ENCODE results near the gene RBBP7.

RBBP7 gene
- total RNA-seq, result 122 reads per million, percentile 86 among the genes with 10 or more reads in this experiment

DNA sequence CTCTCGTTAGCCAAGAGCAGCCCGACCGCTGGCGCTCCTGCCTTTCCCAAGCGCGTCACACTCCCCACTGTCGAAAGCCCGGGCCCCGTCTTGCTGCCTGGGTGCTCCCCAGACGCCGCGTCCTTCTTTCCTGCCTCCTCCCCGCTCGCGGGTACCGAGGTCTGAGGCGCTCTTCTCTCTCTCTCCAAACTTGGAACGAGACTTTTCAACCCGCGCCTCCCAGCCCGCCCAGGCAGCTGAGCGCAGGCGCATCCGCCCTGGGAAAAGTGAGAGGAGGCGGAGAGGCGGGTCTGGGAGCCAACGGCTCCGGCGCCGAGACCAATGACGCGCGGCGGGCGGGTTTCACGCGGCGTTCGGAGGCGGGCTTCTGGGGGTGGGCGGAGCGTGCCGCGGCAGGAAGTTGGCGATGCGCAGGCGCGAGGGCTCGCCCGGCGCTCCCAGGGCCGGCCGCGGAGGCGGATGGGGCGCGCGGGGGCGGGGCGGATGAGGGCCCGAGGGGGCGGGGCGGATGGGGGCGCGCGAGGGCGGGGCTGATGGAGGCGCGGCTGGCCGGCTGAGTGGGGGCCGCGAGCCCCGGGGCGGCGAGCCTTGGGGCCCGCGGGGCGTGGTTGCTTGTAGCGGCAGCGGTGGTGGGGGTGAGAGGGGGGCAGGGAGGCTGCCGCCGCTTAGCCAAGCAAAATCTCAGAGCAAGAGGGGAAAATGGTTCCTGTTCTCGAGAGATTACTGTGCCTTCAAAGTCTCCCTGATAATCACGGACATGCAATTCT lies at the start of gene RBBP7:
TSS of gene RBBP7 (minus strand) at position 268 of the 767 bp plus-strand sequence. CDS start 309 bp downstream, outside the sequence.
- peak; percentile 93 for DNase-seq

DNA sequence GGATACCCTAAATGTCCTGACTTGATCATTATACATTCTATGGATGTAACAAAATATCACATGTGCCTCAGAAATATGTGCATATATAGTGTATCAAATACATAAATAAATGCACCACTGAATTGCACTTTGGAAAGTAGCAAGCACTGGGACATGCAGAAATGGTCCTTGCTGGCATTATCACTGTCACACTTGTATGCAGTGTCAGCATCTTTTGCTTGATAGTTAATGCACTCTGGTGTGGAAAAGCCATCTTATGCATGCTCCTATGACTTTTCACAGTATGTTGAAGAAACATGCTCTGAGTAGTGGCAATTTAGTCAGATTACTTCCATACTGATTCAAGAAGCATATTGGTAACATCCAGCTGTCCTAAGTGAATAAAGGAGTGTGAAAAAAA lies 48.8 kb upstream of the RBBP7 start:
- no peak for DNase-seq

DNA sequence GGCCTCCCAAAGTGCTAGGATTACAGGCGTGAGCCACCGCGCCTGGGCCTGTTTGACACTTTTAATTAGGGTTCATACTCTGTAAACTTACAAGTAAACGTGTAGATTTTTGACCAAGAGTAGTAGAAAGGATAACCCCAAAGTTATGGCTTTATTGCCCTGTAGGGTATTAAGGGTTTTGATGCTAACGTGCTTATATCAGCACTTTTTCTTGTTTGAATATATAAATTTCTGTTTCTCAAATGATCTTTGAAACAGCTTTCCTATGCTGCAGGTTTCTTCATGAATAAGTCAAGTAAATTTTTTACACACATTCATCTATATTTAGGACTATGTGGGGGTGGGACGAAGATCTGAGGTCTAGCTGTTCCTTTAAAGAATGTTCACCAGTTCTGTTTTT lies 47.0 kb upstream of the RBBP7 start:
- DNase-seq, result no peak

DNA sequence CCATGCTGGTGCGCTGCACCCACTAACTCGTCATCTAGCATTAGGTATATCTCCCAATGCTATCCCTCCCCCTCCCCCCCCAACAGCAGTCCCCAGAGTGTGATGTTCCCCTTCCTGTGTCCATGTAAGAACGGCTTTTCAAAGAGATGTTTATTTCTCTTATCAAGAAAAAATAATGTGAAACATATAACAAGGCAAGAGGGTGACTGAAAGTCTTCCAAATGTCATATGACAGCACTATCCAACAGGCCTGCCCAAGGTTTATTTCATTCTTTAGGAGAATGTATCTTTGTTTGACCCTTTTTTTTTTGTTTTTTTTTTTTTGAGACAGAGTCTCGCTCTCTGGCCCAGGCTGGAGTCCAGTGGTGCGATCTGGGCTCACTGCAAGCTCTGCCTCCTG lies 46.4 kb upstream of the RBBP7 start:
- no peak for DNase-seq

DNA sequence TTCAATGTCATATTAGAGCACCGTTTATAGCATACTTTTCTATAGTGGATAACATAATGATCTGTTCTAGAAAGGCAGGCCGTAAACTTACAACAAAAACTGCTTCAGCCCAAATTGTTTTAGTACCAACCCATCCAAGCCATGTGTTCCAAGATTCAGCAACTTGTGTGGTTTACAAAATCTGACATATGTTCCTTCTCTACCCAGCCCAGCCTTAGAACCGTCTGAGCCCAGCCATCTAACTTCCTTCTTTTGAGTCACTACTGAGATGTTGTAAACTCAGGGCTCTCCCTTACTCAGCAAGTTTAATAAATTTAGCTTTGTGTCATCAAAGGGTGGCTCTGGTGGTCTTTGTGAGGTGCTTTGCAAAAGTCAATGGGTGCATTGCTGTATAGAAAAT lies 43.9 kb upstream of the RBBP7 start:
- no peak for DNase-seq

DNA sequence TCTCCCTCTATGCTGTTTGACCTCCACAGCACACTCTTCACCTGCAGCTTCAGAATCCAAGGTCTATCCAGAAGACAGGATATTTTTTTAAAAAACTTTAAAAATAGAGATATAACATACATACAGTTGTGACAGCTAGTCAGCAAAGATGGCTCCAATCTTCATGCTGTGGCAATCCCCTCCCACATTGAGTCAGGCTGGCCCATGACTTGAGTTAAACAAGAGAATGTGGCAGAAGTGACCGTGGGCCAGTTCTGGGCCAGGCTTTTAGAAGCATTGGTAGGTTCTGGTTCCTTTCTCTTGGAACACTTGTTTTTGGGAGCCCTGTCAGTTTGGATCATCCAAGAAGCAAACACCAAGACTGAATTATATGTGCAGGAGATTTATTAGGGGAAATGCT lies 40.2 kb upstream of the RBBP7 start:
- DNase-seq, result no peak

DNA sequence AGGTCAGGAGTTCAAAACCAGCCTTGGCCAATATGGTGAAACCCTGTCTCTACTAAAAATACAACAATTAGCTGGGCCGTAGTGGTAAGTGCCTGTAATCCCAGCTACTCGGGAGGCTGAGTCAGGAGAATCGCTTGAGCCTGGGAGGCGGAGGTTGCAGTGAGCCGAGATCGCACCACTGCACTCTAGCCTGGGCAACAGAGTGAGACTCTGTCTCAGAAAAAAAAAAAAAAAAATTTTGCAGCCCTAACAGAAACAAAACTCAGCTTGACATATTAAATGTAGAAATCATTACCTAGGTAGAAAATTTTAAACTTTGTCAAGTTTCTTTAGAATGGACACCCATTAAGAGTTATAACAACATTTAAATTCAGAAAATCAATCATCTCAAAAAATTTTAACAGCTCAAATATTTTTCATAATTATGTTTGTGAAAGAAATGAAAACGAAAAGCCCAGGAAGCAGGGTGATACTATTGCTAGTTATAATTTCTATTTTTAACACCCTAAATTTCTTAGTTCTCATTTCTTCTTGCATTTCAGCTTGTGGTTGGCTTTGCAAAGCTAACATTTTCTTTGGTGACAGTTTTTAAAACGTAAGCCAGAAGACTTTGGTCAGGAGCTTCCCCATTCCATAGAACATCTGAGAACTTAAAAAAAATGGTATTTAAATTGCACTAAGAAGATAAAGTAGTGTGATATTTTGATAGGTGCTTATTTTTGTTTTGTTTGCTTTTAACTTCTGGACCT lies 33.3 kb upstream of the RBBP7 start:
- no peak for DNase-seq

DNA sequence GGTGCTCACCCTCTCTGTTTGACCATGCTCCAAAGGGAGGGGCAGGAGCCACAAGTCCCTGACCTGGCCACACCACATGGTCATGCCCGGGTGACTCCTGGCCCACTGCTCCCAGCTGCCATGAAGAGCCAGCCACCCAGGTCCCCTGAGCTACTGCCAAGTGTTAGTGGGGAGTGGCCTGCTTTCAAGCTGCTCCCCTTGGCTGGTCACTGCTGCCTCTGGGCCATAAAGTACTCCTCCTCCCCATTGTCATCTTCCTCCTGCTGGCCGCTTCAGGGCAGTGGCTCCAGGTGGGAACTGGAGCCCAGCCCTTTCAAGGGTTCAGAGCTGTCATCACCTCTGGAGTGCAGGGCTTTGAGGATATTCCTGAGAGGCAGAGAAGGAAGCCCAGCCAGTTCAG lies 27.3 kb upstream of the RBBP7 start:
- DNase-seq, result no peak

DNA sequence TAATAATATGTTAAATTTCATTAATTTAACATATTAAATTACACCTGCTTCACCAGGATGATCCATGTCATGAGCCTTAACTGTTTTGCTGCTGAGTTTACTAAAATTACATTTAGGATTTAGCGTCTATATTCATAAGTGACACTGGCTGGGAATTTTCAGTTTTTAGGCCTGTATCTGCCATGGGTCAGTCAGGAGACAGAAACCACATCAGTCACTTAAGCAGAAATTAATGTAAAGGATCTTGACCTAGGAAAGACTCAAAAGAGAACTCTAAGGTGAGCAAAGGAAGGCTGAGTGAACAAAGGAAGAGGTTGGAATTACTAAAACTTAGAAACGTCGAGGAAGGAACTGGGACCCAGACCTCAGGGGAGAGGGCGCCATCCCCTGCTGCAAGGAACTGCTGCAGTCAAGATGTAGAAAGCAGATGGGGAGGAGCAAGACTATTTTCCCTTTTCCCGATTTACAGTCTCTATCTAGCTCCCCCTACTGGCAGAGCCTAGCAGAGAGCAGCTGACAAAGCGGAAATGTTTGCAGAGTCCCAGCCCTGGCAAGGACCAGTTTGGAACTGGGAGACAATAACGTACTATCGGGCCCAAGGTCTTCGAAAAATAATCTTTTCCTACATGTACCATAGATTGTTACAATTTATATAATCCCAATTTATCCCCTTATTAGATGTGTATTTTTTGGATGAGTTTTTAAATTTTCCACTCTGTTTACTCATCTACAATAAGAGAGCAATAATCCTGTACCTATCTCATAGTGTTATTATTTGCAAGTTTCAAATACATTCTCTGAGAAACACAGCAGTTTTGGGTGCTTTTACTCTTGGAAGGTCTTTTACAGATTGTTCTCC lies 22.6 kb upstream of the RBBP7 start:
- DNase-seq, result peak; percentile 47

DNA sequence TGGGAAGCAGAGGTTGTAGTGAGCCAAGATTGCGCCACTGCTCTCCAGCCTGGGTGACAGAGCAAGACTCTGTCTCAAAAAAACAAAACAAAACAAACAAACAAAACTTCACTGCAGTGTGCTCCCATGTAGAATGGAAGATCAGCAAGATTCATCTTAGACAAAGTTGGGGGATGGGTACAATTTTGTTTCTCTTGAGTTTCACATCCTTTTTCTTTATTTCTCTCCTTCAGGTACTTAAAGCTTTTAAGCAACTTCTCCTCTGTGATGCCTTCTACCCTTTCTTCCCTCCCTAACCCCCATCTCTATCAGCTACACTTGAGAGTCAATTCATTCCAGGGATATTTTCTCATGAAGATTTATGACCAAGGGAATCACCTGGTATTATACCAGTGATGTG lies 15.5 kb upstream of the RBBP7 start:
- DNase-seq, result no peak

DNA sequence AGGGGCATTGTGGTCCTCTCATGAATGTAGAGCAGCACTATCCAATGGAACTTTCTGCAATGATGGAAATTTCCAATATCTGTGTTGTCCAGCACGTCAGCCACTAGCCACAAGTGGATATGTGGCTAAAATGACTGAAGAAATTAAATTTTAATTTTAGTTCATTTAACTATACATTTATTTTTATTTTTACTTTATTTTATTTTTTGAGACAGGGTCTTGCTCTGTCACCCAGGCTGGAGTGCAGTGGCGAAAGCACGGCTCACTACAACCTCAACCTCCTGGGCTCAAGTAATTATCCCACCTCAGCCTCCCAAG lies 13.3 kb upstream of the RBBP7 start:
- no peak for DNase-seq

DNA sequence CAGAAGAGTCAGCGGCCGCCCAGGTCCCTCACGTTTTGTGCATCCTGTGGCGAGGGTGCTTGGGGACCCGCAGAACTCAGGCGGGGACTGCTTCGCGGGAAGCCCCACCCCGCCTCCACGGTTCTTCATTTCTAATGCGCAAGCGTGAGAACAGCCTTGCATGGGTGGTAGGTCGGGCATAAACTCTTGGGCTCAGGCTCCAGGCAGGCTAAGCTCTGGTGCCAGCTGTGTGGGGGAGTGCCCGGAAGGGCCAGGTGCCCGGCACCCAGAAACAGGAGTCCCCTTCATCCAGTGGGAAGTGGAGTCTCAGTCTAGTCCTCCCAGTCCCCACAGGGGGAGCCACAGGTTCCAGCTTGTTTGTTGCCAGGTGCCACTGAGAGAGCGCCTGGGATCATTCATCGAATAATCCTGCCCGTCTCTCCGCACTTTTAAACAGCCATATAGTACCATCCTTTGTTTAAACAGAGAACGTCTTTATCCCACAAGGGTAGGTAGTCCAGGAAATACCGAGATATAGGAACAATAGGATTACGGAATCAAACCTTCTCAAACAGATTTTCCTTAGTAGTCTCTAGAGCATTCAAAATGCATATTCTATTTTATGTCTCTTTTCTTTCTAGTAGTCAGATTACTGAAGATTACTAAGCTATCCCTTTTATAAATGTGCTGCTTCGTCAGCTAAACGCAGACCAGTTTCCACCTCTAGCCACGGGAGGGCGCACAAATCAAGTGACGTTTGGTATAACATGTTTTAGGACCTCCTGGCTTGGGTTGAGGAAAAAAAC lies 12.7 kb upstream of the RBBP7 start:
- peak; percentile 60 for DNase-seq

DNA sequence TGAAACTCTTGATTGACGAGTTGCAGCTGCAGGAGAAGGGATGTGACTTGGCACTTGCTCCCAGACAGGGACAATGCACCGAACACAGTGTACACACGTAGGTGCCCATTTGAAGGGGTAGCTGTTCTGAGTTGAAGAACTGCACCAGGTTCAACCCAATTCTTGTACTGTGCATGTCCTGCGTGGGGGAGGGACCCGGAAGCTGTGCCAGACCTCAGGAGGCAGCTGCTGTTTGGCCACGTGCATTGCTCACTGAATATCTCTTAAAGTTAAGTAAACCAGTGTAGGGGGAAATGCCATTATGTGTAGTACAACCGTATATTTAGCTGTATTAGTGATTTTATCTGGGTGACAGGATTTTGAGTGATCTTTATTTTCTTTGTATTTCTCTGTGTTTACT lies 12.0 kb upstream of the RBBP7 start:
- no peak for DNase-seq

DNA sequence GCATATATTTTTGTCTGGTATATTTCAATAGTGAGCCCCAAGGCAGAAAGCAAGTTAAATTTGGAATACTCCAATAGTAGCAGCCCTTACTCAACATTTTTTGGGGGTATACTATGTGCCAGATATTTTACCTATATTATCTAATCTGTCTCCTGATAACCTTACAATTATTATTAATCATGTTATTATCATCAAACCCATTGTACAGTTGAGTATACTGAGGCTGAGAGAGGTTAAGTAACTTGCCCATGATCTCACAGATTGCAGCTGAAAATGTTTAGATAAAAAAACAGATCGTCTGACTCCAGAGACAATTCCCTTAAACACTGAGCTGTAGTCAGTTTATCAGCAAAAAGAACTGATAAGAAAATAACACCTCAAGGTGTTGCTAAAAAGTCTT lies 6.5 kb upstream of the RBBP7 start:
- no peak for DNase-seq

DNA sequence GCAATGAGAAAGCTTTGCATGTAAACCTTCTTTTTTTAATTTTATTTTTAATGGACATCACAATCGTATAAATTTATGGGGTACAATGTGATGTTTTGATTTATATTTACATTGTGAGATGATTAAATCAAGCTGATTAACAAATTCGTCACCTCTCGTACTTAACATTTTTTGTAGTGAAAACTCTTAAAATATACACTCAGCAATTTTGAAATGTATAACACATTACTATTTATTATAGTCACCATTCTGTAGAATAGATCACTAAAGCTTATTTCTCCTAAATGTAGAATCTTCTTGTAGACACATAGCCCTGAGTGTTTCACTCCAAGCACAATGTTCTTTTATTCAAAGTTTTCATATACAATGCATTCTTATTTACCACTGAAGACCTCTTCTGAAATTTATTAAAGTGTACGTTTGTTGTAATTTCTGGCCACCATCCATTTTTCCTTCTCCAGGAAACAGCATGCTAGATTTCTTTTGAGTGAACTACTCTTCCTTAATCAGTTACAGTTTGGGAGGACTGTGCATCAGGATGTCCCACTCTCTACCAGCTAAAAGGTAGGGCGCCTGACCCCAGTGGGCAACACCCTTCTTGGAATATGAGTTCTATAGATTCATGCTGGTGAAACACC lies 4.4 kb upstream of the RBBP7 start:
- DNase-seq, result no peak

DNA sequence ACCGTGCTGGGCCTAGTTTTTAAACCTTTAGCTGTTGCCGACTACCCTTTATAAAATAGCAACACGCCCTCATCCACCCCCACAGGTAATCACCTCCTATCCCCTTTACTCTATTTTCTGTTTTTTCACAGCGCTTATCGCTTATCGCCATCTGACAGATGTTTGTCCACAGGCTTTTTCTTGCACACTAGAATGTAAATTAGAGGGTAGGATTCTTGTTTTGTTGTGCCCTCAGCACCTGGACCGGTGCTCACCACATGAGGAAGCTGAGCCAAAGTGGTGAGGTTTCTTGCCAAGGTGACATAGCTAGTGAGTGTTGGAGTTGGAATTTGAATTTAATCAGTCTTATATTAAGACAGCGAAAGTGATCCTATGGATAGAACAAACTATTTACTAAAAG lies 2.9 kb upstream of the RBBP7 start:
- no peak for DNase-seq

DNA sequence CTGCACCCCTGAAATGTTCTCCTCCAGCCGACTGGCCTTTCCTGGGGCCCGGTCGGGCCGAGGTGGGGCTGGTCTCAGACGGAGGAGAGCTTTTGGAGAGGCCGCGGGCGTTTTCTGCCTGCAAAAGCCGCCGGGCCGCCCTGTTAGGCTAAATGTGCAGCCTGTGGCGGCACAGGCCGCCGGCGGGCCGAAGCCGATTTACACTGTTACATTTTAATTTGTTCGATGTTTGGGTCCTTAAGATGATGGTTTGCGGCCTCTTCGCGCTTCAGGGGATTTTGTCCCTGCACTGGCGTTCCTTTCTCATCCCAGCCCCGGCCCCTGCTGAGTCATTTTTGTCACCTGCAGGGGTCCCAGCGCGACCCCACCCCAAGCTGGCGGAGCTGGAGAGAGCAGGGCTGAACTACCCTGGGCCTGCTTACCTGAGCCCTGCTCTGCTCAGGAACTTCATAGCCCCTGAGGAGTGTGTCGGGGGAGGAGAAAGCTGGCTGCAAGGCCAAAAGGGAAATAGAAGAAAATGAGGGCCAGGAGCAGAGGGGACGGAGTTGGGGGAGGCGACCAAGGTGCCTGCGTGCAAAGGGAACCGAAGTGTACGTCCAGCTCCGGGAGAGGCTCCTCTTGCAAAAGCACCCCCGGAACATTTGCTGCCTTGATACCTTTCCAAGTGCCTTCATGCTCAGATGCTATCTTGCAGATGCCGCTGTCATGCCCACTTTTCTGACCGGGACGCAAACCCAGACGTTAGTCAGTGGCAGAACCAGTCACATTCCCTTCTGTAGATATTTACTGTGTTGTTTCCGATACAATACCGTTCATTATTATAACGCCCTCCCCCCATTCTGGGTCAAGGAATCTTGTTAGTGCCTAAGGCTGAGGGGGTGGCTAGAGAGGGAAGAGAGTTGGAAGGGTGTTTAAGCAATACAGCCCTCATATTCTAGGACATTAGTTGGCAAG lies 977 bp upstream of the RBBP7 start:
- DNase-seq, result no peak

DNA sequence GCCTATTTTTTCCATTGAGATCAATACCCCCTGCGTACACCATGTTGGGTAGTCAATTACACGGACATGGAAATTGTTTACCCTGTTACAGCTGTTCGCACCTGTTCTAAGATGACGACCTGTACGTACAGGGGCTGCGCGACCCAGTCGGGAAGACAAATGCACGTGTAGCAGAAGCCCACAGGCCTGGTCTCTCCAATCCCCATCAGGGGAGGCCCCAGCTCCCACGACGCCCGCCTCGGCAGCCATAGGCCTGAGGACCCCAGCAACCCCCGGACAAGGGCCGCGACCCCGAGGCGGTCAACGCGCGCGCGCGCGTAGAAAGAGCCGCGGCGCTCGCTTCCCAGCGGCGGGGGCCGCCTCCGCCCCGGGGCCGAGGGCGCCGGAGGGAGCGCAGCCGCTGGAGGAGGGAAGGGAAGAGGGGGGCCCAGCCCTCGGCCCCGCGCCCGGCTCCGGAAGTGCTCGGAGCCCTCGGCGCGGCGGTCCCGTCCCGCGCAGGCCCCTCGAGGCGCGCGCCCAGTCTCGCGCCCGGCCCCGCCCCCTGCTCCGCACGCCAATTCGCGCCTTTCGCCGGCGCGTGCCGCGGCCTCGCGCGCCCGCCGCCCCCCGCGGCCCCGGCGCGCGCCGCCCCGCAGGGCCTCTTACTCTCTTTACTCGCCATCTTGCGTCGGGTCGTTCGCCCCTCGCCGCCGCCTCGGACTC lies 618 bp downstream of the RBBP7 start:
- DNase-seq, result peak; percentile 38

DNA sequence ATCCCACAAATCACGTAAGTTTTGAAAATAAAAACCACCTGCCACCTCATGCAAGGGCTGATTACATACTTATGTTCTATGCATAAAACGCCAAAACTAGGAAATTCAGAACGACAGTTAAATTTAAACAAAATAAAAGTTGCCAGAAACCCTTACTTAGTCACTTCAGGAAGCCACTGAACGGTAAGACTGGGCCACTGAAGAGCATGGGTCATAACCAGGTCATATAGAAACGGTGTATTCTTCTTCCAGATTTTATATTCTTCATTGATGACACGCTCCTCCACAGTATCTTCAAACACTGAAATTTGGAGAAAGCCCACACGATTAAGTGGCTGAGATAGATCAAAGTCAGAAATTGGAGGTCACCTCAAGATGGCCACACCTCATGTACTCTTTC lies 1.2 kb downstream of the RBBP7 start:
- no peak for DNase-seq

DNA sequence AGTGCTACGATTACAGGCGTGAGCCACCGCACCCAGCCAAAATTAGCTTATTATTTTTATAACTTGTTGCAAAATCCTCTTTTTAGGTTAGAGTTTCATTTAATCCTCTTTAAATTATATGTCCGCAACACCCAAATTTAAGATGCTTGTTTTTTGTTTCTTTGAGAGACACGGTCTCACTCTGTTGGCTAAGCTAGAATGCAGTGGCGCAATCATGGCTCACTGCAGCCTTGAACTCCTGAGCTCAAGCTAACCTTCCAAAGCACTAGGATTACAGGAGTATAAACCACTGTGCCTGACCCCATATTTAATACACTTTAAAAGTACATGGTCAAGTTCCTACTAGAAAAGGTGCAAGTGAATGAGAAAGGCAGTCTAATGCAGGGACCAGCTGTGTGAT lies 2.2 kb downstream of the RBBP7 start:
- DNase-seq, result no peak

Measured in effector CD4-positive, alpha-beta T cell (primary cell).